Measurements from ENCODE around the gene MDN1.

GRCh38 chr6:89707766-89708165, 111.8 kb downstream of the MDN1 start:
- TF ChIP-seq USF1 (IDR thresholded peaks at IDR 0.05; ENCODE audit: borderline replicate concordance, low read depth) (no peak), EZH2phosphoT487 (IDR thresholded peaks at IDR 0.05; ENCODE audit: borderline replicate concordance, low read depth) (no peak), CHD2 (IDR thresholded peaks at IDR 0.05; ENCODE audit: low read length, partially characterized antibody) (no peak), REST (IDR thresholded peaks at IDR 0.05; ENCODE audit: low read depth, low read length) (no peak), RXRA (IDR thresholded peaks at IDR 0.05; ENCODE audit: borderline replicate concordance, low read depth) (no peak), CTCF (IDR thresholded peaks at IDR 0.05) (no peak), TAF1 (IDR thresholded peaks at IDR 0.05; ENCODE audit: borderline replicate concordance, low read depth, low read length) (no peak), POLR2AphosphoS5 (IDR thresholded peaks at IDR 0.05; ENCODE audit: low read depth, low read length) (no peak), NFIC (IDR thresholded peaks at IDR 0.05; ENCODE audit: borderline replicate concordance) (no peak), RAD21 (IDR thresholded peaks at IDR 0.05; ENCODE audit: low read length) (no peak)
- TF ChIP-seq, protein P1, sequence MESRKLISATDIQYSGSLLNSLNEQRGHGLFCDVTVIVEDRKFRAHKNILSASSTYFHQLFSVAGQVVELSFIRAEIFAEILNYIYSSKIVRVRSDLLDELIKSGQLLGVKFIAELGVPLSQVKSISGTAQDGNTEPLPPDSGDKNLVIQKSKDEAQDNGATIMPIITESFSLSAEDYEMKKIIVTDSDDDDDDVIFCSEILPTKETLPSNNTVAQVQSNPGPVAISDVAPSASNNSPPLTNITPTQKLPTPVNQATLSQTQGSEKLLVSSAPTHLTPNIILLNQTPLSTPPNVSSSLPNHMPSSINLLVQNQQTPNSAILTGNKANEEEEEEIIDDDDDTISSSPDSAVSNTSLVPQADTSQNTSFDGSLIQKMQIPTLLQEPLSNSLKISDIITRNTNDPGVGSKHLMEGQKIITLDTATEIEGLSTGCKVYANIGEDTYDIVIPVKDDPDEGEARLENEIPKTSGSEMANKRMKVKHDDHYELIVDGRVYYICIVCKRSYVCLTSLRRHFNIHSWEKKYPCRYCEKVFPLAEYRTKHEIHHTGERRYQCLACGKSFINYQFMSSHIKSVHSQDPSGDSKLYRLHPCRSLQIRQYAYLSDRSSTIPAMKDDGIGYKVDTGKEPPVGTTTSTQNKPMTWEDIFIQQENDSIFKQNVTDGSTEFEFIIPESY (IDR thresholded peaks at IDR 0.05; ENCODE audit: borderline replicate concordance, low read depth) = no peak
- TF ChIP-seq, protein P2, sequence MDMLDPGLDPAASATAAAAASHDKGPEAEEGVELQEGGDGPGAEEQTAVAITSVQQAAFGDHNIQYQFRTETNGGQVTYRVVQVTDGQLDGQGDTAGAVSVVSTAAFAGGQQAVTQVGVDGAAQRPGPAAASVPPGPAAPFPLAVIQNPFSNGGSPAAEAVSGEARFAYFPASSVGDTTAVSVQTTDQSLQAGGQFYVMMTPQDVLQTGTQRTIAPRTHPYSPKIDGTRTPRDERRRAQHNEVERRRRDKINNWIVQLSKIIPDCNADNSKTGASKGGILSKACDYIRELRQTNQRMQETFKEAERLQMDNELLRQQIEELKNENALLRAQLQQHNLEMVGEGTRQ (IDR thresholded peaks at IDR 0.05; ENCODE audit: borderline replicate concordance, low read depth, low read length) = no peak

Data from SK-N-SH (cell line).